Naive thymus-derived CD8-positive, alpha-beta T cell (primary cell): ENCODE results near the gene GPR35. TPM values are rescaled to one million over a fixed set of nuclear protein-coding genes. Genes with fewer than 3 reads are reported as not detected.

ENCODE experiments used
- ATAC-seq, 2 donors: fragments of 150-1000 bp; cut with Tn5 transposase in 1 of 2; sonication (Bioruptor Pico), chemical (Tn5 transposase) in 1 of 2; 1 replicate in 1 of 2; 2 replicates in 1 of 2; pipeline ENCODE4 v1.10.0; 2021; ENCODE audit warnings: mild to moderate bottlenecking in 2 of 2, moderate library complexity in 2 of 2
- POLR2A ChIA-PET: fragments of 350-600 bp; sonication (Branson Sonifier 250); formaldehyde crosslinking; loops from one replicate; lab custom pipeline; 2021; ENCODE audit warnings: antibody characterized with exemption; lab: Charles Lee
- DNase-seq, 10 donors: peaks; one replicate each; pipeline versions ENCODE4 v3.0.0 to v3.0.0-alpha.2; 2020 to 2022
- H3K27ac Mint-ChIP-seq, 10 donors: one replicate each; pipeline ENCODE4 v1.8.0; 2020 to 2022; ENCODE audit warnings: mild to moderate bottlenecking in 10 of 10, mixed read lengths in 10 of 10, moderate library complexity in 4 of 10, inconsistent platforms in 1 of 10
- H3K27me3 Mint-ChIP-seq, 5 donors: one replicate each; pipeline ENCODE4 v1.8.0; 2021 to 2022; ENCODE audit warnings: mixed read lengths in 5 of 5
- H3K36me3 Mint-ChIP-seq, 3 donors: one replicate each; pipeline ENCODE4 v1.8.0; 2020 to 2022; ENCODE audit warnings: mixed read lengths in 3 of 3, mild to moderate bottlenecking in 2 of 3, inconsistent platforms in 1 of 3
- H3K4me1 Mint-ChIP-seq, 4 donors: one replicate each; pipeline ENCODE4 v1.8.0; 2021 to 2022; ENCODE audit warnings: mixed read lengths in 4 of 4
- H3K4me3 Mint-ChIP-seq, 10 donors: one replicate each; pipeline ENCODE4 v1.8.0; 2020 to 2022; ENCODE audit warnings: mild to moderate bottlenecking in 10 of 10, mixed read lengths in 10 of 10, moderate library complexity in 6 of 10, inconsistent platforms in 1 of 10
- H3K9me3 Mint-ChIP-seq, 9 donors: one replicate each; pipeline ENCODE4 v1.8.0; 2020 to 2022; ENCODE audit warnings: mixed read lengths in 9 of 9, mild to moderate bottlenecking in 3 of 9, inconsistent platforms in 1 of 9, moderate library complexity in 1 of 9
- polyA plus RNA-seq, 3 donors: library from polyadenylated mRNA; unstranded; fragments of 300-500 nt; fragmentation: Illumina TruSeq; gene quantifications; one replicate each; pipeline ENCODE4 v1.2.3, GENCODE V29; 2021
- total RNA-seq, 8 experiments: library from RNA in 2 of 8; stranded (reverse) in 2 of 8; gene quantifications; one replicate each; pipeline ENCODE4 v1.2.3 and lab custom pipeline; 2021 to 2026

GPR35 gene
- total and polyA plus RNA-seq, 5 experiments from 2014 or later: 1.3 to 9.8 (median 1.7) TPM

GRCh38 chr2:240629968-240630770 lies 4.9 kb downstream of the GPR35 start:
- H3K27me3 Mint-ChIP-seq: no peaks in the 10 kb centered on the region

GRCh38 chr2:240630771-240631547 lies 5.7 kb downstream of the GPR35 start:
- H3K27ac Mint-ChIP-seq: no peak overlapping the region
- POLR2A ChIA-PET: no interaction called here
- H3K36me3 Mint-ChIP-seq: peaks cover 0 to 20% (median 15%) of the 10 kb centered on the region in 3 donors
- H3K4me3 Mint-ChIP-seq: no peak overlapping the region
- H3K4me1 Mint-ChIP-seq: peaks cover 7 to 13% (median 10%) of the 10 kb centered on the region in 4 donors
- H3K27me3 Mint-ChIP-seq: no peaks in the 10 kb centered on the region
- peak in 1 of 10 donors; percentile 56 for DNase-seq
- H3K9me3 Mint-ChIP-seq: peaks cover 0 to 30% (median 10%) of the 10 kb centered on the region in 9 donors
- no peak for ATAC-seq

More at GRCh38 chr2:240629968-240630770, 4.9 kb downstream of the GPR35 start:
- H3K4me1 Mint-ChIP-seq: peaks cover 10 to 17% (median 16%) of the 10 kb centered on the region in 4 donors
- H3K27ac Mint-ChIP-seq: peak overlapping the region in 1 of 10 donors; percentile 83
- H3K36me3 Mint-ChIP-seq: peaks cover 0 to 20% (median 15%) of the 10 kb centered on the region in 3 donors
- H3K9me3 Mint-ChIP-seq: peaks cover 0 to 30% (median 10%) of the 10 kb centered on the region in 9 donors
- ATAC-seq (no peak), DNase-seq (peak in 1 of 10 donors; percentile 58)
- H3K4me3 Mint-ChIP-seq: no peak overlapping the region
- POLR2A ChIA-PET: interaction anchor here (1.5 kb wide), 1 partner anchor 64 kb away, joined by 4 read pairs; no protein-coding TSS in a partner anchor

GRCh38 chr2:240631548-240632305 lies 6.4 kb downstream of the GPR35 start:
- H3K27me3 Mint-ChIP-seq: no peaks in the 10 kb centered on the region
- no peak for ATAC-seq
- H3K9me3 Mint-ChIP-seq: peaks cover 0 to 30% (median 10%) of the 10 kb centered on the region in 9 donors
- H3K4me3 Mint-ChIP-seq: no peak overlapping the region
- H3K36me3 Mint-ChIP-seq: peaks cover 0 to 20% (median 15%) of the 10 kb centered on the region in 3 donors
- H3K27ac Mint-ChIP-seq: no peak overlapping the region
- DNase-seq: peak in 1 of 10 donors; percentile 43
- H3K4me1 Mint-ChIP-seq: peaks cover 4 to 9% (median 5%) of the 10 kb centered on the region in 4 donors
- POLR2A ChIA-PET: no interaction called here

GRCh38 chr2:240632306-240632721 lies 7.0 kb downstream of the GPR35 start:
- no peaks in the 10 kb centered on the region for H3K27me3 Mint-ChIP-seq
- H3K36me3 Mint-ChIP-seq: peaks cover 0 to 20% (median 15%) of the 10 kb centered on the region in 3 donors
- DNase-seq (peak in 2 of 10 donors; percentile 12 to 50), ATAC-seq (no peak)
- H3K9me3 Mint-ChIP-seq: peaks cover 0 to 30% (median 10%) of the 10 kb centered on the region in 9 donors
- no peak overlapping the region for H3K27ac Mint-ChIP-seq
- H3K4me1 Mint-ChIP-seq: peaks cover 0 to 4% (median 0%) of the 10 kb centered on the region in 4 donors
- POLR2A ChIA-PET: no interaction called here
- no peak overlapping the region for H3K4me3 Mint-ChIP-seq

GRCh38 chr2:240635121-240635997 lies 10.1 kb downstream of the GPR35 start:
- Mint-ChIP-seq H3K27ac (peak overlapping the region in 1 of 10 donors; percentile 56), H3K27me3 (no peaks in the 10 kb centered on the region), H3K9me3 (peaks cover 0 to 30% (median 10%) of the 10 kb centered on the region in 9 donors), H3K4me3 (no peak overlapping the region), H3K36me3 (peaks cover 0 to 20% (median 15%) of the 10 kb centered on the region in 3 donors), H3K4me1 (peaks cover 0 to 5% (median 0%) of the 10 kb centered on the region in 4 donors)
- DNase-seq (peak in 1 of 10 donors; percentile 59), ATAC-seq (no peak)
- POLR2A ChIA-PET: interaction anchor here (1.1 kb wide), 1 partner anchor 13 kb away, joined by 4 read pairs; no protein-coding TSS in a partner anchor

- Mint-ChIP-seq H3K9me3 (peaks cover 0 to 30% (median 10%) of the 10 kb centered on the region in 9 donors), H3K4me1 (peaks cover 0 to 5% (median under 1%) of the 10 kb centered on the region in 4 donors), H3K27me3 (no peaks in the 10 kb centered on the region), H3K4me3 (no peak overlapping the region), H3K27ac (no peak overlapping the region), H3K36me3 (peaks cover 0 to 20% (median 15%) of the 10 kb centered on the region in 3 donors)
- DNase-seq: peak in 1 of 10 donors; percentile 58
- POLR2A ChIA-PET: interaction anchor here (1.1 kb wide), 1 partner anchor 14 kb away, joined by 4 read pairs; no protein-coding TSS in a partner anchor
- no peak for ATAC-seq
Observed at GRCh38 chr2:240635998-240636547, 10.8 kb downstream of the GPR35 start.

- Mint-ChIP-seq H3K4me1 (peaks cover 0 to 5% (median 1%) of the 10 kb centered on the region in 4 donors), H3K9me3 (peaks cover 0 to 30% (median 10%) of the 10 kb centered on the region in 9 donors), H3K27ac (no peak overlapping the region), H3K27me3 (no peaks in the 10 kb centered on the region), H3K4me3 (no peak overlapping the region), H3K36me3 (peaks cover 0 to 20% (median 15%) of the 10 kb centered on the region in 3 donors)
- DNase-seq (peak in 1 of 10 donors; percentile 30), ATAC-seq (no peak)
- POLR2A ChIA-PET: interaction anchor here (1.1 kb wide), 1 partner anchor 14 kb away, joined by 4 read pairs; no protein-coding TSS in a partner anchor
Observed at GRCh38 chr2:240636563-240637115, 11.4 kb downstream of the GPR35 start.

GRCh38 chr2:240637116-240637900 lies 12.0 kb downstream of the GPR35 start:
- ATAC-seq: no peak
- peak in 1 of 10 donors; percentile 14 for DNase-seq
- Mint-ChIP-seq H3K27ac (peak overlapping the region in 2 of 10 donors; percentile 22 to 48), H3K4me1 (peaks cover 0 to 5% (median 1%) of the 10 kb centered on the region in 4 donors), H3K36me3 (peaks cover 0 to 20% (median 15%) of the 10 kb centered on the region in 3 donors), H3K27me3 (no peaks in the 10 kb centered on the region), H3K4me3 (no peak overlapping the region), H3K9me3 (peaks cover 0 to 27% (median 10%) of the 10 kb centered on the region in 9 donors)
- POLR2A ChIA-PET: no interaction called here

- Mint-ChIP-seq H3K27me3 (no peaks in the 10 kb centered on the region), H3K9me3 (peaks cover 0 to 21% (median 9%) of the 10 kb centered on the region in 9 donors), H3K4me1 (peaks cover 0 to 5% (median 1%) of the 10 kb centered on the region in 4 donors), H3K4me3 (no peak overlapping the region), H3K36me3 (peaks cover 0 to 19% (median 13%) of the 10 kb centered on the region in 3 donors), H3K27ac (peak overlapping the region in 2 of 10 donors; percentile 26 to 89)
- POLR2A ChIA-PET: no interaction called here
- ATAC-seq: no peak
- no peak for DNase-seq
Observed at GRCh38 chr2:240637901-240638345, 12.6 kb downstream of the GPR35 start.
